ENCODE results near the gene TRIM46. TPM values are rescaled to one million over a fixed set of nuclear protein-coding genes. Genes with fewer than 3 reads are reported as not detected.
A peak's percentile ranks its signal among the peaks of the same experiment; 100 is the strongest.

TRIM46 gene
- total RNA-seq, 1 experiment from 2014 or later, result 18.4 TPM

DNA sequence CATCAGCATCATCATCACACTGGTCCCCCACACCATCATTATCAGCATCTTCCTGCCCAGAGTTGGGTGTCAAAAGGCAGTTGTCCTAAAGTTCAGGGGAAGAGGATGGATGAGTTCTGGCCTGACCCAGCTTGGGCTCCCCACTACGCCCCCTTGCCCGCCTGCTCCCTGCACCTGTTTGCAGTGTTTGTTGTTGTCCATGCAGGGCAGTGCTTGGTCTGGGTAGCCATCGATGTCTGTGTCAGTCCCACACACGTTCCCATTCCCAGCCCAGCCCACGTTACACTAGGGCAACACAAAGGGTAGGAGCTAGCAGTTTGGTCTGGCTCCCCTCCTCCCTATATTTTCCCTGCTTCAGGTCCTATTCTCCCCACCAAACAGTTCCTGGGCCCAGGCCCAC, 27.3 kb downstream of the TRIM46 start:
- no peaks in the 10 kb centered on the region for H3K9me3 ChIP-seq (ENCODE audit: control insufficient read depth, low read depth, low read length)
- no peak overlapping the region for H2BK5ac ChIP-seq (ENCODE audit: insufficient read length, low read length)
- H3K4me1 Mint-ChIP-seq, result peaks cover 19 to 32% of the 10 kb centered on the region in 2 experiments
- H3K9ac ChIP-seq (ENCODE audit: extremely low read depth, insufficient read length, low read length), result no peak overlapping the region
- no CpG with 5 or more reads among the region's 5 CpGs for WGBS (ENCODE audit: extremely low coverage, insufficient read length, low lambda C conversion rate)
- H3K23me2 ChIP-seq (ENCODE audit: insufficient read length, low read depth, low read length, poor library complexity, severe bottlenecking), result peaks cover 9% of the 10 kb centered on the region
- no peak overlapping the region for H3K23ac ChIP-seq (ENCODE audit: insufficient read length, low read depth, low read length)
- peak overlapping the region in 2 of 3 experiments; percentile 28 to 68; a peak in 2 of 7 replicates for H3K27ac Mint-ChIP-seq
- H2AFZ ChIP-seq (ENCODE audit: low read length), result no peak overlapping the region
- no peak overlapping the region for H3K4ac ChIP-seq (ENCODE audit: low read depth, low read length)
- H3K4me1 ChIP-seq (ENCODE audit: insufficient read depth, low read length), result peaks cover 7% of the 10 kb centered on the region
- no peak overlapping the region for H3K27ac ChIP-seq (ENCODE audit: insufficient read length, low read depth, low read length)
- no peak overlapping the region for H3K4me3 Mint-ChIP-seq
- H3K36me3 Mint-ChIP-seq (ENCODE audit: insufficient read depth in 1 of 3, low read depth in 3 of 3), result peaks cover 60 to 90% (median 81%) of the 10 kb centered on the region in 3 experiments
- peaks cover 5% of the 10 kb centered on the region for H4K20me1 ChIP-seq (ENCODE audit: control insufficient read depth, insufficient read depth, insufficient read length)
- no peak overlapping the region for H2BK20ac ChIP-seq (ENCODE audit: low read depth, low read length, poor library complexity, severe bottlenecking)
- no peak overlapping the region for H4K5ac ChIP-seq (ENCODE audit: insufficient read length, low read depth, low read length)
- DNase-seq, result no peak
- no peak overlapping the region for H3T11ph ChIP-seq (ENCODE audit: low read length)
- no peaks in the 10 kb centered on the region for H3K27me3 ChIP-seq (ENCODE audit: insufficient read depth, low read length)
- no peaks in the 10 kb centered on the region; a peak in 1 of 5 replicates for H3K9me3 Mint-ChIP-seq
- TF ChIP-seq, protein P1, sequence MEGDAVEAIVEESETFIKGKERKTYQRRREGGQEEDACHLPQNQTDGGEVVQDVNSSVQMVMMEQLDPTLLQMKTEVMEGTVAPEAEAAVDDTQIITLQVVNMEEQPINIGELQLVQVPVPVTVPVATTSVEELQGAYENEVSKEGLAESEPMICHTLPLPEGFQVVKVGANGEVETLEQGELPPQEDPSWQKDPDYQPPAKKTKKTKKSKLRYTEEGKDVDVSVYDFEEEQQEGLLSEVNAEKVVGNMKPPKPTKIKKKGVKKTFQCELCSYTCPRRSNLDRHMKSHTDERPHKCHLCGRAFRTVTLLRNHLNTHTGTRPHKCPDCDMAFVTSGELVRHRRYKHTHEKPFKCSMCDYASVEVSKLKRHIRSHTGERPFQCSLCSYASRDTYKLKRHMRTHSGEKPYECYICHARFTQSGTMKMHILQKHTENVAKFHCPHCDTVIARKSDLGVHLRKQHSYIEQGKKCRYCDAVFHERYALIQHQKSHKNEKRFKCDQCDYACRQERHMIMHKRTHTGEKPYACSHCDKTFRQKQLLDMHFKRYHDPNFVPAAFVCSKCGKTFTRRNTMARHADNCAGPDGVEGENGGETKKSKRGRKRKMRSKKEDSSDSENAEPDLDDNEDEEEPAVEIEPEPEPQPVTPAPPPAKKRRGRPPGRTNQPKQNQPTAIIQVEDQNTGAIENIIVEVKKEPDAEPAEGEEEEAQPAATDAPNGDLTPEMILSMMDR (conservative IDR thresholded peaks at IDR 0.05), result no peak
- no peak overlapping the region for H2BK12ac ChIP-seq (ENCODE audit: insufficient read length, low read depth, low read length)
- H3K4me2 ChIP-seq (ENCODE audit: insufficient read depth, insufficient read length, low read length), result no peak overlapping the region
- peaks cover 2% of the 10 kb centered on the region for H3K27me3 Mint-ChIP-seq (ENCODE audit: low read depth)
- no peak overlapping the region for H2AK5ac ChIP-seq (ENCODE audit: insufficient read length, low read length)
- no peak overlapping the region for H4K8ac ChIP-seq (replicated peaks; ENCODE audit: insufficient read length, low read depth, low read length)
- H3K14ac ChIP-seq (ENCODE audit: insufficient read depth, low read length), result no peak overlapping the region
- H3K56ac ChIP-seq (ENCODE audit: insufficient read length, low read depth, low read length), result no peak overlapping the region
- H3K79me1 ChIP-seq (ENCODE audit: insufficient read depth, low read depth, low read length, poor library complexity, severe bottlenecking), result no peaks in the 10 kb centered on the region
- no peak overlapping the region for H2BK120ac ChIP-seq (ENCODE audit: low read depth, low read length, poor library complexity, severe bottlenecking)
- no peak overlapping the region for H2BK15ac ChIP-seq (ENCODE audit: low read depth, low read length)
- H4K91ac ChIP-seq (ENCODE audit: insufficient read length, low read depth, low read length), result no peak overlapping the region
- H3K18ac ChIP-seq (ENCODE audit: insufficient read length, low read depth, low read length), result no peak overlapping the region
- peaks cover 6% of the 10 kb centered on the region; the same call in 1 of the 2 replicates for H3K79me2 ChIP-seq (ENCODE audit: insufficient read depth, low read length)

Measured in H9 (cell line).